ENCODE data around the gene KIAA1755.

The KIAA1755 gene

DNA sequence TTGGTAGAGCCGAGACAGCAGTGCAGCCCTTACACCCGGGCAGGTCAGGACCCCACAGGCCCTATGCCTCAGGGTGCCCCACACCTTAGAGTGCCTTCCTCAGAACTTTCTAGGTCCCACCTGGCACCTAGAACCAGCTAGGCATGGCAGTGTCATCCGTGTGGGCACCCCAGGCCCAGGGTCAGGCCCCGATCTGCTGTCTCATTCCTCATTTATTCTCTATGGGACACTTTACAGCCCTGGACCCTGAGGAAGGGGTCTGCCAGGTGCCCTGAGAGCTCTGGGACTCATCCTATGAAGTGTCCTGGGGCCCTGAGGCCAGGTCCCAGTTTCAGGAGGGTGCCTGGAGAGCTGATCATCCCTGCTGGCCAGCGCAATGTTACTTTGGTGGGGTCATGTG lies 35.3 kb upstream of the KIAA1755 start:
- no peaks in the 10 kb centered on the region for H4K20me1 ChIP-seq (ENCODE audit: insufficient read depth, low read length, poor library complexity, severe bottlenecking)
- H3K27me3 ChIP-seq (ENCODE audit: insufficient read depth, low read length, poor library complexity, severe bottlenecking) = no peaks in the 10 kb centered on the region
- no peaks in the 10 kb centered on the region for H3K9me3 ChIP-seq (ENCODE audit: insufficient read depth, low read depth, low read length)
- no peaks in the 10 kb centered on the region for H3K4me1 ChIP-seq (ENCODE audit: insufficient read depth, low read length, poor library complexity, severe bottlenecking)
- H3K9ac ChIP-seq (ENCODE audit: low read depth, low read length, poor library complexity, severe bottlenecking) = no peak overlapping the region
- no peaks in the 10 kb centered on the region for H3K9me2 ChIP-seq (replicated peaks; ENCODE audit: low read depth, low read length)
- no peak overlapping the region for H2AFZ ChIP-seq (ENCODE audit: low read length)
- no peaks in the 10 kb centered on the region for H3K79me2 ChIP-seq (ENCODE audit: insufficient read depth, low read length)
- TF ChIP-seq EZH2phosphoT487 (IDR thresholded peaks at IDR 0.05; ENCODE audit: borderline replicate concordance) = no peak
- TF ChIP-seq, protein P1, sequence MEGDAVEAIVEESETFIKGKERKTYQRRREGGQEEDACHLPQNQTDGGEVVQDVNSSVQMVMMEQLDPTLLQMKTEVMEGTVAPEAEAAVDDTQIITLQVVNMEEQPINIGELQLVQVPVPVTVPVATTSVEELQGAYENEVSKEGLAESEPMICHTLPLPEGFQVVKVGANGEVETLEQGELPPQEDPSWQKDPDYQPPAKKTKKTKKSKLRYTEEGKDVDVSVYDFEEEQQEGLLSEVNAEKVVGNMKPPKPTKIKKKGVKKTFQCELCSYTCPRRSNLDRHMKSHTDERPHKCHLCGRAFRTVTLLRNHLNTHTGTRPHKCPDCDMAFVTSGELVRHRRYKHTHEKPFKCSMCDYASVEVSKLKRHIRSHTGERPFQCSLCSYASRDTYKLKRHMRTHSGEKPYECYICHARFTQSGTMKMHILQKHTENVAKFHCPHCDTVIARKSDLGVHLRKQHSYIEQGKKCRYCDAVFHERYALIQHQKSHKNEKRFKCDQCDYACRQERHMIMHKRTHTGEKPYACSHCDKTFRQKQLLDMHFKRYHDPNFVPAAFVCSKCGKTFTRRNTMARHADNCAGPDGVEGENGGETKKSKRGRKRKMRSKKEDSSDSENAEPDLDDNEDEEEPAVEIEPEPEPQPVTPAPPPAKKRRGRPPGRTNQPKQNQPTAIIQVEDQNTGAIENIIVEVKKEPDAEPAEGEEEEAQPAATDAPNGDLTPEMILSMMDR (conservative IDR thresholded peaks at IDR 0.05; ENCODE audit: low read length) = no peak
- H3K36me3 ChIP-seq (ENCODE audit: insufficient read depth, low read length) = no peaks in the 10 kb centered on the region
- no peak overlapping the region for H3K4me2 ChIP-seq (ENCODE audit: low read depth, low read length, poor library complexity, severe bottlenecking)
- H3F3A ChIP-seq (ENCODE audit: low read depth) = no peaks in the 10 kb centered on the region
- no peak overlapping the region for H3K4me3 ChIP-seq (ENCODE audit: low read length, poor library complexity, severe bottlenecking)

DNA sequence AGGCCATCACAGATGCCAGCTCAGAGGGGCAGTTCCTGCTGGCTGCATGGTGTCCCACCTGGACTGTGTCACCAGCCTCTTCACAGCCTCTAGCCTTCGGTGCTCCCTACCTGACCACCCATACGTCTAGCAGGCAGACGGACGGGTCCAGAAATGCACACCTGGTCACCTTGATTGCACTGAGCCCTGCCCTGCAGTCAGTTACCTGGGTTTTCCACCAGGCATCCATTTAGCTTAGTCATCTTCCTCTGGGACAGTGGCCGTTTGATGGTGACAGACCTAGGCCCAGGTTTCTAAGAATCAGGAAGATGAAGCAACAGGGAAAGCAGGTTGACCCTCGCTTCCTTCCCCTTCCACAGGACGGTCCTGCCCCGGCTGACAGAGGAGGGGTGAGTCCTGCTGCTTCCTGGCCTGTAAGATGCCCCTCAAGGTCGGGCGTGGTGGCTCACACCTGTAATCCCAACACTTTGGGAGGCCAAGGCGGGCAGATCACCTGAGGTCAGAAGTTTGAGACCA lies 33.6 kb upstream of the KIAA1755 start:
- no peaks in the 10 kb centered on the region for H3F3A ChIP-seq (ENCODE audit: low read depth)
- no peaks in the 10 kb centered on the region for H4K20me1 ChIP-seq (ENCODE audit: insufficient read depth, low read length, poor library complexity, severe bottlenecking)
- H3K27me3 ChIP-seq (ENCODE audit: insufficient read depth, low read length, poor library complexity, severe bottlenecking) = no peaks in the 10 kb centered on the region
- no peak overlapping the region for H3K9ac ChIP-seq (ENCODE audit: low read depth, low read length, poor library complexity, severe bottlenecking)
- no peaks in the 10 kb centered on the region for H3K36me3 ChIP-seq (ENCODE audit: insufficient read depth, low read length)
- no peaks in the 10 kb centered on the region for H3K79me2 ChIP-seq (ENCODE audit: insufficient read depth, low read length)
- H3K4me3 ChIP-seq (ENCODE audit: low read length, poor library complexity, severe bottlenecking) = no peak overlapping the region
- H3K9me3 ChIP-seq (ENCODE audit: insufficient read depth, low read depth, low read length) = no peaks in the 10 kb centered on the region
- H2AFZ ChIP-seq (ENCODE audit: low read length) = no peak overlapping the region
- TF ChIP-seq, protein P1 (conservative IDR thresholded peaks at IDR 0.05; ENCODE audit: low read length) = no peak
- TF ChIP-seq EZH2phosphoT487 (IDR thresholded peaks at IDR 0.05; ENCODE audit: borderline replicate concordance) = no peak
- H3K9me2 ChIP-seq (replicated peaks; ENCODE audit: low read depth, low read length) = no peaks in the 10 kb centered on the region
- H3K4me1 ChIP-seq (ENCODE audit: insufficient read depth, low read length, poor library complexity, severe bottlenecking) = no peaks in the 10 kb centered on the region
- no peak overlapping the region for H3K4me2 ChIP-seq (ENCODE audit: low read depth, low read length, poor library complexity, severe bottlenecking)

DNA sequence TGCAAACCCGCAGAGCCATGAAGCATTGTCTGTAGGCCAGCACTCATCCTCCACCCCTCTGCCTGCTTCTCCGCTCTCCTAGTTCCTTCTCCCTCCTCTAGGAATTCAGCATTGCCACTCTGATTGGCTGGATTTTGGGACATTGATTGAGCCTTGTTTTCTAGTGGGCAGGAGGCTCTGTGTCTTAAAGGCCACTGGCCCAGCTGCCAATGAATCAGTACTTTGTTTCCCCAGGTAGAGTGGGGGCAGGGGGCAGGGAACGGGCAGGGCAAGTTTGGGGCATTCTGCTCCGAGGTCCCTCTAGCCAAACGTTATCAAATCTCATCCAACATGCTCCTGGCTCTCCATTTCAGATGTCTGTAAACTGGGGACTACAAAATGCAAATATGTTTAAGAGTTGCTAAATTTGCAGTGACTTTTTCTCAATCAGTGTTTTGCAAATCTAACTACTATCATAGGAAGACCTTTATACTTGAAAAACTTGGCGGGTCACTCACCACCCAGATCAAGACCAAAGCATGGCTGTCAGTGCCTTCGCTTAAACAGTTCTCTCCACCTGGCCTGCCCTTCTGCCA lies 33.0 kb upstream of the KIAA1755 start:
- TF ChIP-seq, protein P1 (conservative IDR thresholded peaks at IDR 0.05; ENCODE audit: low read length) = no peak
- TF ChIP-seq EZH2phosphoT487 (IDR thresholded peaks at IDR 0.05; ENCODE audit: borderline replicate concordance) = no peak
- no peak overlapping the region for H3K4me2 ChIP-seq (ENCODE audit: low read depth, low read length, poor library complexity, severe bottlenecking)

More for the DNA sequence above, 33.0 kb upstream of the KIAA1755 start:
- no peaks in the 10 kb centered on the region for H3K27me3 ChIP-seq (ENCODE audit: insufficient read depth, low read length, poor library complexity, severe bottlenecking)
- H3K4me1 ChIP-seq (ENCODE audit: insufficient read depth, low read length, poor library complexity, severe bottlenecking) = no peaks in the 10 kb centered on the region
- no peak overlapping the region for H2AFZ ChIP-seq (ENCODE audit: low read length)
- H3K79me2 ChIP-seq (ENCODE audit: insufficient read depth, low read length) = no peaks in the 10 kb centered on the region
- H3K4me3 ChIP-seq (ENCODE audit: low read length, poor library complexity, severe bottlenecking) = no peak overlapping the region
- H3K9ac ChIP-seq (ENCODE audit: low read depth, low read length, poor library complexity, severe bottlenecking) = no peak overlapping the region
- no peaks in the 10 kb centered on the region for H3K9me2 ChIP-seq (replicated peaks; ENCODE audit: low read depth, low read length)
- H3F3A ChIP-seq (ENCODE audit: low read depth) = no peaks in the 10 kb centered on the region
- no peaks in the 10 kb centered on the region for H4K20me1 ChIP-seq (ENCODE audit: insufficient read depth, low read length, poor library complexity, severe bottlenecking)
- H3K9me3 ChIP-seq (ENCODE audit: insufficient read depth, low read depth, low read length) = no peaks in the 10 kb centered on the region
- no peaks in the 10 kb centered on the region for H3K36me3 ChIP-seq (ENCODE audit: insufficient read depth, low read length)
